GM18507 (cell line): ENCODE data around the gene PIP4K2A.
"Not testable (repeated sequence)": the region's sequence is repeated elsewhere in the genome, so short reads cannot be mapped to it uniquely, and the experiment has no call there.

ENCODE experiments used
- DNase-seq: peaks from one replicate; pipeline ENCODE4 v3.0.0; 2011; ENCODE audit warnings: low read depth; ENCODE audit not compliant: insufficient read length; ENCODE audit errors: extremely low spot score
- FAIRE-seq: peaks from 2 replicates; lab custom pipeline; 2011; peaks lifted over from hg19 to GRCh38; lab: Jason Lieb, UNC

The PIP4K2A gene

GRCh38 chr10:22505911-22506685 lies 208.3 kb downstream of the PIP4K2A start:
- no peak for DNase-seq
- FAIRE-seq: no peak

- no peak for DNase-seq
- FAIRE-seq: no peak
These were observed 209.6 kb downstream of the PIP4K2A start for GRCh38 chr10:22504766-22505165.

GRCh38 chr10:22503315-22504088 lies 210.9 kb downstream of the PIP4K2A start:
- FAIRE-seq (no peak), DNase-seq (no peak)

GRCh38 chr10:22501863-22502262 lies 212.5 kb downstream of the PIP4K2A start:
- DNase-seq (no peak), FAIRE-seq (no peak)

- DNase-seq (no peak), FAIRE-seq (no peak)
These were observed 213.0 kb downstream of the PIP4K2A start for GRCh38 chr10:22501413-22501812.

GRCh38 chr10:22500656-22501340 lies 213.6 kb downstream of the PIP4K2A start:
- FAIRE-seq: no peak
- no peak for DNase-seq

- FAIRE-seq, DNase-seq: not testable (repeated sequence)
These were observed 214.4 kb downstream of the PIP4K2A start for GRCh38 chr10:22499973-22500372.

GRCh38 chr10:22495396-22495795 lies 219.0 kb downstream of the PIP4K2A start:
- FAIRE-seq: no peak
- DNase-seq: no peak

- FAIRE-seq: no peak
- DNase-seq: no peak
These were observed 220.4 kb downstream of the PIP4K2A start for GRCh38 chr10:22494007-22494406.

GRCh38 chr10:22491931-22492615 lies 222.3 kb downstream of the PIP4K2A start:
- DNase-seq (no peak), FAIRE-seq (no peak)

GRCh38 chr10:22491480-22491879 lies 222.9 kb downstream of the PIP4K2A start:
- DNase-seq (no peak), FAIRE-seq (no peak)

GRCh38 chr10:22489975-22490374 lies 224.4 kb downstream of the PIP4K2A start:
- no peak for DNase-seq
- FAIRE-seq: no peak

- no peak for FAIRE-seq
These were observed 224.9 kb downstream of the PIP4K2A start for GRCh38 chr10:22489467-22489866.

GRCh38 chr10:22486431-22486830 lies 227.9 kb downstream of the PIP4K2A start:
- DNase-seq (no peak), FAIRE-seq (no peak)

More at GRCh38 chr10:22489467-22489866, 224.9 kb downstream of the PIP4K2A start:
- no peak for DNase-seq
